Measurements from ENCODE around the gene UFL1.
"Not testable (repeated sequence)": the region's sequence is repeated elsewhere in the genome, so short reads cannot be mapped to it uniquely, and the experiment has no call there.

Gene UFL1

DNA sequence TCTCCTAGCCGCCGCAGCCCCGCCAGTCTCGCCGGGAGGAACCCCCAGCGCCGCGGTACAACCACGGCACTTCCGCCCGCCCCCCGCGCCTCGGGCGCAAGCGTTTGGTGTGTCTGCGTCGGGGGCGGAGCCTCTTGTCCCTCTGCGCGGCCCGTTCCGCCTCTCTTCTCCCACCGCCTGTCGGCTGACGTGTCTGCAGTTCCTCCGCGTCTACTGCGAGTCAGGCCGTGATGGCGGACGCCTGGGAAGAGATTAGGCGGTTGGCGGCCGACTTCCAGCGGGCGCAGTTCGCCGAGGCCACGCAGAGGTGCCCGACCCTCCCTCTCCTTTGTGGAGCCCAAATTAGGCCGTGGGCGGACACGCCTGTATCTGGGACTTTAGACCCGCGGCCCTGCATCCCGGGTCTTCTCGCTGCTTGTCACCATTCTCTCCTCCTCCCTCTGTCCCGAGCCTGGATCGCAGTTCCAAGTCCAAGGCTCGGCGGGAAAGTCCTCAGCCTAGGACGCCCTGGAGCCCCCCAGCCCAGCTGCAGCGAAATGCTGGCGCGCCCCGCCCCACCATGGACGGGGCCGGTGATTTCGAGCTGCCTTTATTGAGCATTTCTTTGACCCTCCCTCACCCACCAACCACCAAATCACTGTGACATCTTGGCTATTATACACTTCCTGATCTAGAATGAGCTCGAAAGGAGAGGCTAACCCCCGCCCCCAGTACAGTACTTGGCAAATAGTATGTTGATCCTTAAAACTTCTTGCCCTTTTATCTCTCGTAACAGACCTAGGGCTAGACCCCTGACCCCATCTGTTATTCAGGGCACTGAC is at the start of gene UFL1:
Gene UFL1 (plus strand): TSS at position 163 of the 821 bp plus-strand sequence. CDS start 68 bp downstream, at position 231.
- peak; percentile 91 to 95 (median 94) for DNase-seq

DNA sequence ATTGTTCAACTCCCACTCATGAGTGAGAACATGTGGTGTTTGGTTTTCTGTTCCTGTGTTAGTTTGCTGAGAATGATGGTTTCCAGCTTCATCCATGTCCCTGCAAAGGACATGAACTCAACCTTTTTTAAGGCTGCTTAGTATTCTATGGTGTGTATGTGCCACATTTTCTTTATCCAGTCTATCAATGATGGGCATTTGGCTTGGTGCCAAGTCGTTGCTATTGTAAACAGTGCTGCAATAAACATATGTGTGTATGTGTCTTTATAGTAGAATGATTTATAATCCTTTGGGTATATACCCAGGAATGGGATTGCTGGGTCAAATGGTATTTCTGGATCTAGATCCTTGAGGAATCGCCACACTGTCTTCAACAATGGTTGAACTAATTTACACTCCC is 49.3 kb upstream of the UFL1 start:
- DNase-seq = not testable (repeated sequence)

DNA sequence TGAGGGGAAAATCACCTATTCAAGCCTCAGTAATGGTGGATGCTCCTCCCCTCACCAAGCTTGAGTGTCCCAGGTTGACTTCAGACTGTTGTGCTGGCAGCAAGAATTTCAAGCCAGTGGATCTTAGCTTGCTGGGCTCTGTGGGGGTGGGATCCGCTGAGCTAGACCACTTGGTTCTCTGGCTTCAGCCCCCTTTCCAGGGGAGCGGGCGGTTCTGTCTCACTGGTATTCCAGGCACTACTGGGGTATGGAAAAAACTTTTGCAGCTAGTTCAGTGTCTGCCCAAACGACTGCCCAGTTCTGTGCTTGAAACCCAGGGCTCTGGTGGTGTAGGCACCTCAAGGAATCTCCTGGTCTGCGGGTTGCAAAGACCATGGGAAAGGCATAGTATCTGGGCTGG is 42.9 kb upstream of the UFL1 start:
- no peak for DNase-seq

DNA sequence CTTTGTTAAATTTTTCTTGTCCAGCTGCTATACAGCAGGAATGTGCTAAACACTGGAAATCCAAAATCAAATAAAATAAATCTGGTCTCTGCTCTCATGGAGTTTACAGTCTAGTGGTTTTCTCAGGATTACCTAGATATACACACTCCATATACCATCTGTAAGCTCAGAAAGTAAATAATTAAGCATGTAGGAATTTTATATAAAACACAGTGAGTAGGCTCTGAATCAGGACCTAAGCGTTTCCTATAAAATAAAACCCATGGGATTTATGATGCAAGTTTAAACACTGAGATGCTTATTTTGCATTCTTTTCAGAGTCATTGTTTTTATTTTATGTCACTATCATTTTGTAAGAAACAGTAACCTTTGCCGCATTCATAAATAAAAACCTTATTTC is 29.7 kb upstream of the UFL1 start:
- no peak for DNase-seq

DNA sequence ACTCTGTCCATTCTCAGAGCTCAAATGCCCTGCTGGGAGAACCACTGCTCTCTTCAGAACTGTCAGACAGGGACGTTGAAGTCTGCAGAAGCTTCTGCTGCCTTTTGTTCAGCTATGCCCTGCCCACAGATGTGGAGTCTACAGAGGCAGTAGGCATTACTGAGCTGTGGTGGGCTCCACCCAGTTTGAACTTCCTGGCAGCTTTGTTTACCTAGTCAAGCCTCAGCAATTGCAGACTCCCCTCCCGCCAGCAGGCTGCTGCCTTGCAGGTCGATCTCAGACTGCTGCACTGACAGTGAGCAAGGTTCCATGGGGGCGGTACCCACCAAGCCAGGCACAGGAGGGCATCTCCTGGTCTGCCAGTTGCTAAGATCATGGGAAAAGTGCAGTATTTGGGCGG is 21.8 kb upstream of the UFL1 start:
- peak in 1 of 3 experiments; percentile 9 for DNase-seq

DNA sequence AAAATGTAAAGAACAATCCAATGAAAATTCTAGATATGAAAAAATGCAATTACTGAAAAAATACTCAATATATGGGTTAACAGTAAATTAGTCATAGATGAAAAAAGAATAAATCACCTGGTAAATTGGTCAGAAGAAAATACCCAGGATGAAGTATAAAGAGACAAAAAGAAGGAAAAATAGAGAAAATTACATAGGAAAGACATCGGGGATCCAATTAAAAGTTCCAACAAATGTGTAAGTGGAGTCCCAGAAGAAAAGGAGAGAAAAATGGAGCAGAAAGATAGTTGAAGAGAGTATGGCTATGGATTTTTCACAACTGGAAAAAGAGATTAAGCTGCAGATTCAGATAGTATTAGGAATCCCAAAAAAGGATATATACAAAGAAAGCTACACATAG is 18.7 kb upstream of the UFL1 start:
- no peak for DNase-seq

- DNase-seq = no peak
Observed at GRCh38 chr6:96505363-96505762, 16.2 kb upstream of the UFL1 start.

DNA sequence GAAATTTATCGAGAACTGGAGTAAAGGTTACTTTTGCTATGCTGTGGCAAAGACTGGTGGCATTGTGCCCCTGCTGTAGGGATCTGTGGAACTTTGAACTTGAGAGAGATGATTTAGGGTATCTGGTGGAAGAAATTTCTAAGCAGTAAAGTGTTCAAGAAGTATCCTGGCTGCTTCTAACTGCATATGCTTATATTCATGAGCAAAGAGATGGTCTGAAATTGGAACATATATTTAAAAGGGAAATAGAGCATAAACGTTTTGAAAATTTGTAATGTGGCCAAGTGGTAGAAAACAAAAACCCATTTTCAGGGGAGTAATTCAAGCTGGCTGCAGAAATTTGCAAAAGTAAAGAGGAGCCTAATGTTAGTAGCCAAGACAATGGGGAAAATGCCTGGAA is 12.3 kb upstream of the UFL1 start:
- no peak for DNase-seq

DNA sequence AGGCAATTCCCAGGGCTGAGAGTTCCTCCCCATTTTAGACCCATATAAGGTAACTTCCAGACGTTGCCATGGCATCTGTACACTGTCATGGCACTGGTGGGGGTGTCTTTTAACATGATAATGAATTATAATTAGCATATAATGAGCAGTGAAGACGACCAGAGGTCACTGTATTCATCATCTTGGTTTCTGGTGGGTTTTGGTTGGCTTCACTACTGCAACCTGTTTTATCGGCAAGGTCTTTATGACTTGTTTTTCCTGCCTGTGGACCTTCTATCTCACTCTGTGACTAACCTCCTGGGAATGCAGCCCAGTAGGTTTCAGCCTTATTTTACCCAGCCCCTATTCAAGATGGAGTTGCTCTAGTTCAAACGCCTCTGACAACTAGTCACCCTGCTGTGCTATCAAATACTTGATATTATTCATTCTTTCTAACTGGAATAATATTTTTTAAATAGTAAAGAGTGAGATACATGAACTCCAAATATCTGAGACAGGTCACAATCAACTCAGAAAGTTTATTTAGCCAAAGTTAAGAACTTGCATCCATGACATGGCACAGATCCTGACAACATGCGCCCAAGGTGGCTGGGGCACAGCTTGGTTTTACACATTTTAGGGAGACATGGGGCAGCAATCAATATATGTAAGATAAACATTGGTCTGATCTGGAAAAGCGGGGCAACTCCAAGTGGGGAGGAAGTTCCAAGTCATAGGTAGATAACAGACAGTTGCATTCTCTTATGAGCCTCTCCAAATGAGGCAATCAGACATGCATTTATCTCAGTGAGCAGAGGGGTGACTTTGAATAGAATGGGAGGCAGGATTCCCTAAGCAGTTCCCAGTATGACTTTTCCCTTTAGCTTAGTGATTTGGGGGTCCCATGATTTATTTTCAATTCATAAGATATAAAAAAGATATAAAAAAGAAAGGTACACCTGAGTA is 1.2 kb upstream of the UFL1 start:
- DNase-seq = peak in 1 of 3 experiments; percentile 49

DNA sequence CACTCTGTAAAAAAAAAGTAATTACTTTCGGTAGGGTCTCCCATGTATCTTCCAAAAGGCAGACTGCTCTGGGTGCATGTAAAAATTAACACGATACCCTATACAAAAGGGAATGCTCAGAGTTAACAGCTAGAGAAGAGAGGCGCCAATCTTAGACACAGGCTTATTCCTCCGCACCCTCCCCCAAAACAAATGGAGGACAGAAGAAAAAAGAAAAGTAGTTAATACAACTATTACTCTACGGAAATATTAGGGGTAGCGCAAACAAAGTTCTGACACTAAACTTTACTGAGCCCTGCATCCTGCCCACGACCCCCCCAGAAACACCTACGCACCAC is 331 bp upstream of the UFL1 start:
- no peak for DNase-seq

DNA sequence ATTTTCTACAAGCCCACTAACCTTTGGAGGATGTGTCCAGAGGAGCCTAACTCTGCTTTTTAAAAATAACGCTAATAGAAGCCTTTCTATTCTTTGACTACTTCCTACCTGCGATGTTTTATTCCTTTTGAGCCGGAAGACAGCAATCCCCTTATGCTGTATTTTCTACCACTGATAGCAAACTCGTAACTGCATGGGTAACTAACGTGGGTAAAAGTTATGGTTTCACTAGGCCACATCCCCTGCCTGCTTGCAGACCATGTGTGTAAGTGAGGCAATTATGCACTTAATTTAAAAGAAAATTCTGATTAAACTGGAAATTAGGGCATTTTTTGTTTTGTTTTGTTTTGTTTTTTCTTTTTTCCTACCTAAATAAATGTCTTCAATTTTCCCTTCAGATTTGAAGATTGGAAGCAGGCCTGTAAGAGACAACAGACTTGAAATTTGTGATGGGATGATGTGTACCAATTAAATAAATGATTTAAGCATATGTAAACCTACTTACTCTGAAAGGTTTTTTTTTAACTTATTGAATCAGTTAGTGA is 931 bp downstream of the UFL1 start:
- DNase-seq = peak in 1 of 3 experiments; percentile 59

- DNase-seq = no peak
Observed at GRCh38 chr6:96528193-96528592, 6.6 kb downstream of the UFL1 start.

GRCh38 chr6:96532399-96532798 is 10.8 kb downstream of the UFL1 start:
- DNase-seq = no peak

- DNase-seq = no peak
Observed at GRCh38 chr6:96537726-96538125, 16.1 kb downstream of the UFL1 start.

DNA sequence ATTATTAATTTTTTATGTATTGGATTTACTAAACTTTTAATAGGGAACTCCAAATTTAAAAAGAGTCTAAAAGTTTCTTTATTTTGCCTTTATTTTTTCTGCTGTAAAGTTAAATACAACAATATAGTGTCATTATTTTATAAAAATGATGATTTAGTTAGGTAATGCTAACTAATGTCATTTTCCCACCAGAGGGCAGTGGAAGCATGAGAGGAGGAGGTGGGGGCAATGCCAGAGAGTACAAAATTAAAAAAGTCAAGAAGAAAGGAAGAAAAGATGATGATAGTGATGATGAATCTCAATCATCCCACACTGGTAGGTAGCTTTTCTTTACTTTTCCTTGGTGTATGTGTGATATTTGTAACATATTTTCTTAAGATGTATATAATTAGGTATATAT is 21.1 kb downstream of the UFL1 start:
- DNase-seq = peak in 2 of 3 experiments; percentile 24 to 32

DNA sequence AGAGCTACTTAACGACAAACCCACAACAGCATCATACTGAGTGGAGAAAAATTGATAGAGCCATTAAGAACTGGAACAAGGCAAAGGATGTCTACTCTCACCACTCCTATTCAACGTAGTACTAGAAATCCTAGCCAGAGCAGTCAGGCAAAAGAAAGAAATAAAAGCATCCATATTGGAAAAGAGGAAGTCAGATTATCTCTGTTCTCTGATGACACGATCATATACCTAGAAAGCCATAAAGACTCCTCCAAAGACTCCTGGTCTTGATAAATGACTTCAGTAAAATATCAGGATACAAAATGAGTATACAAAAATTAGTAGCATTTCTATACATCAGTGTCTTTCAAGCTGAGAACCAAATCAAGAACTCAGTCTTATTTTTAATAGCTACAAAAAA is 24.3 kb downstream of the UFL1 start:
- no peak for DNase-seq

DNA sequence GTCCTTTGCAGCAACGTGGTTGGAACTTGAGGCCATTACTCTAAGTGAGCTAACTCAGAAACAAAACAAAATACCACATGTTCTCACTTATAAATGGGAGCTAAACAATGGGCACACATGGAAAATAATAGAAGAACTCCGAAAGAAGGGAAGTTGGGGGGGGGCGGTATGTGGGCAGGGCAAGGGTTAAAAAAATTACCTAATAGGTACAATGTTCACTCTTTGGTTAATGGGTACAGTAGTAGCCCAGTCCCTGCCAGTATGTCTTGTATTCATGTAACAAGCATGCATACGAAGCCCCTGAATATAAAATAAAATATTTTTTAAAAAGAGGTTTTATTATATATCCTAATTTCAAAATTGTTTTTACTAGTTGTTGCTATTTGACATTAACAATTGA is 26.0 kb downstream of the UFL1 start:
- DNase-seq = no peak

DNA sequence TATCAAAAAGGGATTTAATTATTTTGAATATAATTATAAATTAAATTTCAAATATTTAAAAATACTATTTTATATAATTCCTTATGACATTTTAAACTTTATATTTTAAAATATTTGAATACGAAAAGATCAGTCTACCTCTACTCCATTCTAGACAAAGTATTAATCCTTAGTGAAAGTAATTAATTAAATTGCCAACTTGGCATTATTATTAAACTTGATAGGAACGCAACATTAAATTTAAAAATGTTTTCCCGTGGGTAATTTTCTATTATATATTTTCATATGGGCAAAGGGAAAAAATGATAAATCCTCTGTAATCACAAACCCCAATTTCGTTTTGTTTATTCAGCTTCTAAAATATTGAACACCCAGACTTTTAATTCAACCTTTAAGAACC is 33.0 kb downstream of the UFL1 start:
- DNase-seq = no peak

- DNase-seq = not testable (repeated sequence)
Observed at GRCh38 chr6:96559740-96560139, 38.1 kb downstream of the UFL1 start.

DNA sequence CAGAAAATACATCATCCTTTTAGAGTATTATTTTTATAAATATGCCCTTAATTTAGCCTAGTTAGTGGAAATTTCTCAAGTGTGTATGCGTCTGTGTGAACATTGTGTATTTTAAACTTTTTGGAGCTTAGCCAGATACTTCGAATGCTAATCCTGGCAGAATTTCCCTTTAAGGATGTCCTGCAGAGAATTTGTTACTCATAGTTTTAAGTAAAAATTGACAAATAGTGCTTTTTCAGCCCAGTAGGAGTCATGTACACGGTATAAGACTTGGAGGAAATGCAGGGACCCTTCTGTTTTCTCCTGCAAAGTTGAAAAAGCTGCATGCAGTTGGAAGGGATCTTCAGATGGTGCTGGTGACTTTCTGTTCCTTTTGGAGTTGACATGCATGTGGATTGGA is 41.3 kb downstream of the UFL1 start, which contains the start of gene FHL5:
Gene FHL5 (plus strand): TSS at position 243 of the 400 bp plus-strand sequence. CDS start 40,486 bp downstream, outside the sequence.
- DNase-seq = no peak

- no peak for DNase-seq
Observed at GRCh38 chr6:96563853-96564252, 42.2 kb downstream of the UFL1 start.

GRCh38 chr6:96570053-96570452 is 48.4 kb downstream of the UFL1 start:
- DNase-seq = no peak

- DNase-seq = no peak
Observed at GRCh38 chr6:96571551-96571950, 49.9 kb downstream of the UFL1 start.

- DNase-seq = no peak
Observed at GRCh38 chr6:96575359-96575758, 53.8 kb downstream of the UFL1 start.

Measured in NCI-H1417 (cell line).